Neural cell (in vitro differentiated cells): ENCODE results near the gene GPR119.
"Not testable (repeated sequence)": the region's sequence is repeated elsewhere in the genome, so short reads cannot be mapped to it uniquely, and the experiment has no call there.

Source experiments
- CTCF ChIP-seq: fragments of 450-650 bp; IDR thresholded peaks from 2 replicates; pipeline ENCODE4 v1.5.1; 2014; ENCODE audit warnings: antibody characterized with exemption, mild to moderate bottlenecking, moderate library complexity; ENCODE audit not compliant: poor library complexity, severe bottlenecking
- TAF1 ChIP-seq: IDR thresholded peaks from 2 replicates; pipeline ENCODE4 v1.6.1; 2012; ENCODE audit warnings: low read depth

- not testable (repeated sequence) for TF ChIP-seq CTCF, TAF1
Observed at GRCh38 chrX:130352050-130352449, 33.4 kb downstream of the GPR119 start.
